ENCODE results near the gene FAM78A.

FAM78A gene

DNA sequence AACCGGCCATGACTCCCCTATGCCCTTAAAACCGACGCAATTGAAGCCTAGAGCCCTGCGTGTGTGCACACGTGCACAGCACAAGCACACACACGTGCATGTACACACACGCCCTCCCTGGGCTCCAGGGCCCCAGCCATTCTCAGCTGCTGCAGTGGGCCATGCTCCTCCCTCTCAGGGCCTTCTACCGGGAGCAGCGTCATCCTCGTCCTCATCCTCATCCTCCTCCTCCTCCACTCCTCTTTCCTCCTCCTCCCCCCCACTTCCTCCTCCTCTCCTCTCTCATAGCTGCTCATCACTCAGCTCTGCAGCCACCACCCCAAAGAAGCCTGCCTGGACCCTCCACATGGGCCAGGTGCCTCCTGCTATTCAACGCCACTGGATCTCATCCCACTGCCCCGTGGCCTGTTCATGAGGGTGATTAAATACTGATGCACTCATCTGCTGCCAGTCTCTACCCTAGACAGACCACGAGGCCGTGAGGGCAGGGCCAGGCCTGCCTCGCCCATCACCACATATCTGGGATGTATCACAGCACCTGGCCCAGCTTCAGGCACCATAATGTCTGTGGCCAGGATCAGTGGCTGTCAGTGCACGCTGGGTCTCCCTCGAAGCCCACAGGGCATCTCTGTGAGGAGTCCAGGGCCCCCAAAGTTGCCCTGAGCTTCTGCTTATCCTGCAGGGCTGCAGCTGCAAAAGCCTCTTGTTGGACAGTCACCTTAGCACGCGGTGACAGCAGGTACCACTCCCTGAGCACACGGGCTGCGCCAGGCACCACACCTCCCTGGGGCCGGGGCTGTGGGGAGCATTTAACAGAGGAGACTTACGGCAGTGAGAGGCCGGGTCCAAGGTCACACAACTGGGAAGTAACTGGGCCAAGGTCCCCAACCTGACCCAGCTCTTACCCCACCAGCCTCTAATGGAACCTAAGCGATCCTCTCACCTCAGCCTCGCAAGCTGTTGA is 9.8 kb downstream of the FAM78A start:
- no peak for ATAC-seq
- TF ChIP-seq ARNTL (CRISPR knock-in tag; IDR thresholded peaks at IDR 0.05; ENCODE audit: borderline replicate concordance, low read depth) = no peak
- TF ChIP-seq ISL1 (CRISPR knock-in tag; IDR thresholded peaks at IDR 0.05) = no peak
- no peak for TF ChIP-seq ZFP30 (CRISPR knock-in tag; IDR thresholded peaks at IDR 0.05)
- TF ChIP-seq ZC3H10 (CRISPR knock-in tag; IDR thresholded peaks at IDR 0.05) = no peak
- TF ChIP-seq SNAI2 (CRISPR knock-in tag; IDR thresholded peaks at IDR 0.05) = no peak
- TF ChIP-seq, protein P1, sequence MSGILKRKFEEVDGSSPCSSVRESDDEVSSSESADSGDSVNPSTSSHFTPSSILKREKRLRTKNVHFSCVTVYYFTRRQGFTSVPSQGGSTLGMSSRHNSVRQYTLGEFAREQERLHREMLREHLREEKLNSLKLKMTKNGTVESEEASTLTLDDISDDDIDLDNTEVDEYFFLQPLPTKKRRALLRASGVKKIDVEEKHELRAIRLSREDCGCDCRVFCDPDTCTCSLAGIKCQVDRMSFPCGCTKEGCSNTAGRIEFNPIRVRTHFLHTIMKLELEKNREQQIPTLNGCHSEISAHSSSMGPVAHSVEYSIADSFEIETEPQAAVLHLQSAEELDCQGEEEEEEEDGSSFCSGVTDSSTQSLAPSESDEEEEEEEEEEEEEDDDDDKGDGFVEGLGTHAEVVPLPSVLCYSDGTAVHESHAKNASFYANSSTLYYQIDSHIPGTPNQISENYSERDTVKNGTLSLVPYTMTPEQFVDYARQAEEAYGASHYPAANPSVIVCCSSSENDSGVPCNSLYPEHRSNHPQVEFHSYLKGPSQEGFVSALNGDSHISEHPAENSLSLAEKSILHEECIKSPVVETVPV (CRISPR knock-in tag; IDR thresholded peaks at IDR 0.05) = no peak
- no peak for TF ChIP-seq CSDC2 (CRISPR knock-in tag; IDR thresholded peaks at IDR 0.05)
- TF ChIP-seq, protein P2, sequence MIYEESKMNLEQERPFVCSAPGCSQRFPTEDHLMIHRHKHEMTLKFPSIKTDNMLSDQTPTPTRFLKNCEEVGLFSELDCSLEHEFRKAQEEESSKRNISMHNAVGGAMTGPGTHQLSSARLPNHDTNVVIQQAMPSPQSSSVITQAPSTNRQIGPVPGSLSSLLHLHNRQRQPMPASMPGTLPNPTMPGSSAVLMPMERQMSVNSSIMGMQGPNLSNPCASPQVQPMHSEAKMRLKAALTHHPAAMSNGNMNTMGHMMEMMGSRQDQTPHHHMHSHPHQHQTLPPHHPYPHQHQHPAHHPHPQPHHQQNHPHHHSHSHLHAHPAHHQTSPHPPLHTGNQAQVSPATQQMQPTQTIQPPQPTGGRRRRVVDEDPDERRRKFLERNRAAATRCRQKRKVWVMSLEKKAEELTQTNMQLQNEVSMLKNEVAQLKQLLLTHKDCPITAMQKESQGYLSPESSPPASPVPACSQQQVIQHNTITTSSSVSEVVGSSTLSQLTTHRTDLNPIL (CRISPR knock-in tag; IDR thresholded peaks at IDR 0.05; ENCODE audit: low read depth) = no peak
- TF ChIP-seq, protein P3, sequence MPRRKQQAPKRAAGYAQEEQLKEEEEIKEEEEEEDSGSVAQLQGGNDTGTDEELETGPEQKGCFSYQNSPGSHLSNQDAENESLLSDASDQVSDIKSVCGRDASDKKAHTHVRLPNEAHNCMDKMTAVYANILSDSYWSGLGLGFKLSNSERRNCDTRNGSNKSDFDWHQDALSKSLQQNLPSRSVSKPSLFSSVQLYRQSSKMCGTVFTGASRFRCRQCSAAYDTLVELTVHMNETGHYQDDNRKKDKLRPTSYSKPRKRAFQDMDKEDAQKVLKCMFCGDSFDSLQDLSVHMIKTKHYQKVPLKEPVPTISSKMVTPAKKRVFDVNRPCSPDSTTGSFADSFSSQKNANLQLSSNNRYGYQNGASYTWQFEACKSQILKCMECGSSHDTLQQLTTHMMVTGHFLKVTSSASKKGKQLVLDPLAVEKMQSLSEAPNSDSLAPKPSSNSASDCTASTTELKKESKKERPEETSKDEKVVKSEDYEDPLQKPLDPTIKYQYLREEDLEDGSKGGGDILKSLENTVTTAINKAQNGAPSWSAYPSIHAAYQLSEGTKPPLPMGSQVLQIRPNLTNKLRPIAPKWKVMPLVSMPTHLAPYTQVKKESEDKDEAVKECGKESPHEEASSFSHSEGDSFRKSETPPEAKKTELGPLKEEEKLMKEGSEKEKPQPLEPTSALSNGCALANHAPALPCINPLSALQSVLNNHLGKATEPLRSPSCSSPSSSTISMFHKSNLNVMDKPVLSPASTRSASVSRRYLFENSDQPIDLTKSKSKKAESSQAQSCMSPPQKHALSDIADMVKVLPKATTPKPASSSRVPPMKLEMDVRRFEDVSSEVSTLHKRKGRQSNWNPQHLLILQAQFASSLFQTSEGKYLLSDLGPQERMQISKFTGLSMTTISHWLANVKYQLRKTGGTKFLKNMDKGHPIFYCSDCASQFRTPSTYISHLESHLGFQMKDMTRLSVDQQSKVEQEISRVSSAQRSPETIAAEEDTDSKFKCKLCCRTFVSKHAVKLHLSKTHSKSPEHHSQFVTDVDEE (CRISPR knock-in tag; IDR thresholded peaks at IDR 0.05) = no peak
- TF ChIP-seq TCF4 (CRISPR knock-in tag; IDR thresholded peaks at IDR 0.05; ENCODE audit: borderline replicate concordance) = no peak
- no peak for TF ChIP-seq BACH2 (CRISPR knock-in tag; IDR thresholded peaks at IDR 0.05; ENCODE audit: borderline replicate concordance)
- TF ChIP-seq, protein P4, sequence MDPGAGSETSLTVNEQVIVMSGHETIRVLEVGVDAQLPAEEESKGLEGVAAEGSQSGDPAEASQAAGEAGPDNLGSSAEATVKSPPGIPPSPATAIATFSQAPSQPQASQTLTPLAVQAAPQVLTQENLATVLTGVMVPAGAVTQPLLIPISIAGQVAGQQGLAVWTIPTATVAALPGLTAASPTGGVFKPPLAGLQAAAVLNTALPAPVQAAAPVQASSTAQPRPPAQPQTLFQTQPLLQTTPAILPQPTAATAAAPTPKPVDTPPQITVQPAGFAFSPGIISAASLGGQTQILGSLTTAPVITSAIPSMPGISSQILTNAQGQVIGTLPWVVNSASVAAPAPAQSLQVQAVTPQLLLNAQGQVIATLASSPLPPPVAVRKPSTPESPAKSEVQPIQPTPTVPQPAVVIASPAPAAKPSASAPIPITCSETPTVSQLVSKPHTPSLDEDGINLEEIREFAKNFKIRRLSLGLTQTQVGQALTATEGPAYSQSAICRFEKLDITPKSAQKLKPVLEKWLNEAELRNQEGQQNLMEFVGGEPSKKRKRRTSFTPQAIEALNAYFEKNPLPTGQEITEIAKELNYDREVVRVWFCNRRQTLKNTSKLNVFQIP (CRISPR knock-in tag; IDR thresholded peaks at IDR 0.05; ENCODE audit: borderline replicate concordance, low read depth) = no peak
- TF ChIP-seq, protein P5, sequence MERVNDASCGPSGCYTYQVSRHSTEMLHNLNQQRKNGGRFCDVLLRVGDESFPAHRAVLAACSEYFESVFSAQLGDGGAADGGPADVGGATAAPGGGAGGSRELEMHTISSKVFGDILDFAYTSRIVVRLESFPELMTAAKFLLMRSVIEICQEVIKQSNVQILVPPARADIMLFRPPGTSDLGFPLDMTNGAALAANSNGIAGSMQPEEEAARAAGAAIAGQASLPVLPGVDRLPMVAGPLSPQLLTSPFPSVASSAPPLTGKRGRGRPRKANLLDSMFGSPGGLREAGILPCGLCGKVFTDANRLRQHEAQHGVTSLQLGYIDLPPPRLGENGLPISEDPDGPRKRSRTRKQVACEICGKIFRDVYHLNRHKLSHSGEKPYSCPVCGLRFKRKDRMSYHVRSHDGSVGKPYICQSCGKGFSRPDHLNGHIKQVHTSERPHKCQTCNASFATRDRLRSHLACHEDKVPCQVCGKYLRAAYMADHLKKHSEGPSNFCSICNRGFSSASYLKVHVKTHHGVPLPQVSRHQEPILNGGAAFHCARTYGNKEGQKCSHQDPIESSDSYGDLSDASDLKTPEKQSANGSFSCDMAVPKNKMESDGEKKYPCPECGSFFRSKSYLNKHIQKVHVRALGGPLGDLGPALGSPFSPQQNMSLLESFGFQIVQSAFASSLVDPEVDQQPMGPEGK (CRISPR knock-in tag; IDR thresholded peaks at IDR 0.05; ENCODE audit: borderline replicate concordance) = no peak
- no peak for TF ChIP-seq ZNF70 (CRISPR knock-in tag; IDR thresholded peaks at IDR 0.05)
- no peak for TF ChIP-seq RARB (CRISPR knock-in tag; IDR thresholded peaks at IDR 0.05)
- no peak for TF ChIP-seq ZNF8 (CRISPR knock-in tag; IDR thresholded peaks at IDR 0.05)
- no peak for TF ChIP-seq TOX (CRISPR knock-in tag; IDR thresholded peaks at IDR 0.05; ENCODE audit: borderline replicate concordance)
- TF ChIP-seq ZNF565 (CRISPR knock-in tag; conservative IDR thresholded peaks at IDR 0.05; ENCODE audit: low read depth) = no peak
- TF ChIP-seq OSR1 (CRISPR knock-in tag; IDR thresholded peaks at IDR 0.05) = no peak

DNA sequence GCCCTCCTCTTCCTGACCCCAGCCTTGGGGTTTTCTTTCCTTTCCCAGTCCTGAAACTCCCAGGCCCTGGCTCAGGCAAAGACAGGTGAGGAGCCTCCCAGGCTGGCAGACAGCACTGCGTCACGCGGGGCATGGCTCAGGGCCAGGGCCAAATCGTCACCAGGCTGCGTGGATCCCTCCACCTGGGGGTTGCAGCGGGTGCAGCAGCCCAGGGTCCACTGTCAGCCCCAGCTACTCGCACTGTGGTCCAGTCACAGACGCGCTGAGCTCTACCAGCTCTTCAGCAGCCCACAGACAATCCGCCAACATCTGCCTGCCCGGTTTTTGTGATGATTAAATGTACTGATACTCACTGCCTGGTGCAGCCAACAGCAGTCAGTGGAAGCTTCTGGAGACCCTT is 12.1 kb downstream of the FAM78A start:
- ATAC-seq = no peak
- TF ChIP-seq RARB (CRISPR knock-in tag; IDR thresholded peaks at IDR 0.05) (no peak), ZNF8 (CRISPR knock-in tag; IDR thresholded peaks at IDR 0.05) (no peak), ZNF70 (CRISPR knock-in tag; IDR thresholded peaks at IDR 0.05) (no peak), ZFP30 (CRISPR knock-in tag; IDR thresholded peaks at IDR 0.05) (no peak), CSDC2 (CRISPR knock-in tag; IDR thresholded peaks at IDR 0.05) (no peak), ZNF565 (CRISPR knock-in tag; conservative IDR thresholded peaks at IDR 0.05; ENCODE audit: low read depth) (no peak), GLIS3 (CRISPR knock-in tag; IDR thresholded peaks at IDR 0.05) (no peak), ARNTL (CRISPR knock-in tag; IDR thresholded peaks at IDR 0.05; ENCODE audit: borderline replicate concordance, low read depth) (no peak), PPARA (CRISPR knock-in tag; IDR thresholded peaks at IDR 0.05; ENCODE audit: borderline replicate concordance) (no peak), ISL1 (CRISPR knock-in tag; IDR thresholded peaks at IDR 0.05) (no peak), ZFP3 (CRISPR knock-in tag; IDR thresholded peaks at IDR 0.05) (no peak)
- TF ChIP-seq, protein P1 (CRISPR knock-in tag; IDR thresholded peaks at IDR 0.05) = no peak
- TF ChIP-seq, protein P5 (CRISPR knock-in tag; IDR thresholded peaks at IDR 0.05; ENCODE audit: borderline replicate concordance) = no peak
- TF ChIP-seq, protein P2 (CRISPR knock-in tag; IDR thresholded peaks at IDR 0.05; ENCODE audit: low read depth) = no peak

Measured in SK-N-SH treated with all-trans-retinoic acid at 6 μM for 48 hours (cell line).